GM19397 (cell line): ENCODE measurements around the gene UBE2D2.
"Not testable (repeated sequence)": the region's sequence is repeated elsewhere in the genome, so short reads cannot be mapped to it uniquely, and the experiment has no call there.

ENCODE experiments used
- ATAC-seq: cut with Tn5 transposase; IDR thresholded peaks from one replicate; pipeline ENCODE4 v1.9.1; 2021; ENCODE audit warnings: mild to moderate bottlenecking, moderate library complexity; ENCODE audit not compliant: unreplicated experiment

UBE2D2 gene

DNA sequence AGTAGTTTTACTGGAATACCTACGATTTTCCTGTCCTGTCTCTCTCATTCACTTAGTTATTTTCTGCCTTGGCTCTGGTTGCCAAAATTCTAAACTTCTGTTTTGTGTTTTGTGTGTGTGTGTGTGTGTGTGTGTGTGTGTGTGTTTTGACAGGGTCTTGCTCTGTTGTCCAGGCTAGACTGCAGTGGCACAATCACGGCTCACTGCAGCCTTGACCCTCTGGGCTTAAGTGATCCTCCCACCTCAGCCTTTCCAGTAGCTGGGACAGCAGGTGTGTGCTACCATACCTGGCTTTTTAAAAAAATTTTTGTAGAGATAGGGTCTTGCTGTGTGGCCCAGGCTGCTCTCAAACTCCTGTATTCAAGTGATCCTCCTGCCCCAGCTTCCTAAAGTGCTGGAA, 17.2 kb downstream of the UBE2D2 start:
- no peak for ATAC-seq

DNA sequence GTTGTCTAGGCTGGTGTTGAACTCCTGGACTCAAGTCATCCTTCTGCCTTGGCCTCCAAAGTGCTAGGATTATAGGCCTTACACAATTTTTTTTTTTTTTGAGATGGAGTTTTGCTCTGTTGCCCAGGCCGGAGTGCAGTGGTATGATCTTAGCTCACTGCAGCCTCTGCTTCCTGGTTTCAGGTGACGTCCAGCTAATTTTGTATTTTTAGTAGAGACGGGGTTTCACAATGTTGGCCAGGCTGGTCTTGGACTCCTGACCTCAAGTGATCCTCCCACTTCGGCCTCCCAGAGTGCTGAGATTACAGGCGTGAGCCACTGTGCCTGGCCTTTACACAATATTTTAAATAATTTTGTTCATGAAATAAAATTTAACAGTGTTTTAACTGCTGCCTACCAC, 21.0 kb downstream of the UBE2D2 start:
- ATAC-seq: not testable (repeated sequence)

DNA sequence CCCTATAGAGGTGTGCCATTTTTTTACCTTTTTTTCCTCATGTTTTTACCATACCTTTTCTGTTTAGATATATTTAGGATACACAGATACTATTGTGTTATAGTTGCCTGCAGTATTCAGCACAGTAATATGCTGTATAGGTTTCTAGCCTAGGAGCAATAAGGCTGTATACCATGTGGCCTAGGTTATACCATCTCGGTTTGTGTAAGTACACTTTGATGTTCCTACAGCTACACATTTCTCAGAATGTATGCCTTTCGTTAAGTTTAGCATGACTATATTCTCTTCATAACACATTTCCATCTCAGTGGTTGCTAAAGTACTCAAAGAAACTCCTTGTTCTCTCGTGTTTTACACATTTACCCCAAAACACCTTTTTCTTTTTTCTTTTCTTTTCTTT, 23.0 kb downstream of the UBE2D2 start:
- ATAC-seq: no peak

DNA sequence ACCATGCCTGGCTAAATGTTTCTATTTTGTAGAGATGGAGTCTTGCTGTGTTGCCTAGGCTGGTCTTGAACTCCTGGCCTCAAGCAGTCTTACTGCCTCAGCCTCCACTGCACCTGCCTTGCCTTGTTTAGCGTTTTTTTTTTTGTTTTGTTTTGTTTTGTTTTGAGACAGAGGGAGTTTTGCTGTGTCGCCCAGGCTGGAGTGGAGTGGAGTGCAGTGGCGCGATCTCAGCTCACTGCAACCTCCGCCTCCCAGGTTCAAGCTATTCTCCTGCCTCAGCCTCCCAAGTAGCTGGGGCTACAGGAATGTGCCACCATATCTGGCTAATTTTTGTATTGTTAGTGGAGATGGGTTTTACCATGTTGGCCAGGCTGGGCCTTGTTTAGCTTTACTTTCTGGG, 27.0 kb downstream of the UBE2D2 start:
- ATAC-seq: not testable (repeated sequence)

DNA sequence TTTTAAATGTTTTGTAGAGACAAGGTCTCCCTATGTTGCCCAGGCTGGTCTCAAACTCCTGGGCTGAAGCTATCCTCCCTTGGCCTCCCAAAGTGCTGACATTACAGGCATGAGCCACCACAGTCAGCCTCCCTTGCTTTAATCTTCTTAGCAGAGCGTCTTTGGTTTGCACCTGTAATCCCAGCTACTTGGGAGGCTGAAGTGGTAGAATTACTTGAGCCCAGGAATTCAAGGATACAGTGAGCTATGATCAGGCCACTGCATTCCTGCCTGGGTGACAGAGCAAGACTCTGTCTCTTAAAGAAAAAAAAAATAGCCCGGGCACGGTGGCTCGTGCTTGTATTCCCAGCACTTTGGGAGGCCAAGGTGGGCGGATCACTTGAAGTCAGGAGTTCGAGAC, 27.8 kb downstream of the UBE2D2 start:
- no peak for ATAC-seq

DNA sequence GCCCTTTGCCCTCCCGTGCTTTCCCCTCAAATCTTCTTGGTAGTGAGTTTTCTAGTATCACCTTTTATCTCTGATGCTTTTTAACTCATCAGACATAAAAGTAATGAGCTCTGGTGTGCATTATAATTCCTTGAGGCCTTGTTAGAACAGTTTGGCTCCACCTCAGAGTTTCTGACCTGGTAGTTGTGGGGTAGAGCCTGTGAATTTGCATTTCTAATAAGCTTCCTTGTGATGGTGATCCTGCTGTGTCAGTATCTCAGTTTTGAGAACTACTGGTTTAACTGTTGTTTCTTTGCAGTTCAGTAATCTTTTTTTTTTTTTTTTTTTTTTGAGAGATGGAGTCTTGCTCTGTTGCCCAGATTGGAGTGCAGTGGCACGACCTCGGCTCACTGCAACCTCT, 31.1 kb downstream of the UBE2D2 start:
- ATAC-seq: no peak

DNA sequence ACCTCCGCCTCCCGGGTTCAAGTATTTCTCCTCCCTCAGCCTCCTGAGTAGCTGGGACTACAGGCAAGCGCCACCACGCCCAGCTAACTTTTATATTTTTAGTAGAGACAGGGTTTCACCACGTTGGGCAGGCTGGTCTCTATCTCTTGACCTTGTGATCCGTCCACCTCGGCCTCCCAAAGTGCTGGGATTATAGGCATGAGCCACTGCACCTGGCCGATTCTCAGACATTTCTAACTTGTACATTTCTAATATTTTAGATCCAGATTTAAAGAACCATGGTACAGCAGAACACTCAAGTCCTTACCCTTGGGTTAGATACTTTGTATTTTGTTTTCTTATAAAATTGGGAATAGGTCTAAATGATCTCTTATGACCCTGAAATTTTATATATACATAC, 31.9 kb downstream of the UBE2D2 start:
- not testable (repeated sequence) for ATAC-seq

DNA sequence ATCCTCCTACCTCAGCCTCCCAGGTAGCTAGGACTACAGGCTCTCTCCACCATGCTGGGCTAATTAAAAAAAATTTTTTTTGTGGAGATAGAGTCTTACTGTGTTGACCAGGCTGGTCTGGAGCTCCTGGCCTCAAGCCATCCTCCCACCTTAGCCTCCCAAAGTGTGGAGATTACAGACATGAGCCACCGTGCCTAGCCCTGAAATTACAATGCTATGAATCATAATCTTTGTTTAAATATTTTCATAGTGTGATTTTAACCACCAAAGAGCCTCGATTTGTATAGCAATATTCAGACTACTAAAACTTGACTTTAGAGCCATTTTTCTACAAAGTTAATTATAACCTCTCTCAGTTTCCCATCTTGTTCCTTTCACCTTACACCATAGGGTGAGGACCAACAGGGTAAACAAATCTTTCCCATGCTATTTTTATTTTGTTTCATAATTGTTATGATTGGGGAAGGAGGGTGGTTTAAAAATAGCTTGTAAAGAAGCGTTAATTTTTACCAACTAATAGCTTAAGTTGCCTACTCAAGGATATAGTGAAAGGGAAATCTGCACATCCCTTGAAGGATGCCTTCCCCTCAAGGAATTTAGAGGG, 32.7 kb downstream of the UBE2D2 start:
- ATAC-seq: no peak

DNA sequence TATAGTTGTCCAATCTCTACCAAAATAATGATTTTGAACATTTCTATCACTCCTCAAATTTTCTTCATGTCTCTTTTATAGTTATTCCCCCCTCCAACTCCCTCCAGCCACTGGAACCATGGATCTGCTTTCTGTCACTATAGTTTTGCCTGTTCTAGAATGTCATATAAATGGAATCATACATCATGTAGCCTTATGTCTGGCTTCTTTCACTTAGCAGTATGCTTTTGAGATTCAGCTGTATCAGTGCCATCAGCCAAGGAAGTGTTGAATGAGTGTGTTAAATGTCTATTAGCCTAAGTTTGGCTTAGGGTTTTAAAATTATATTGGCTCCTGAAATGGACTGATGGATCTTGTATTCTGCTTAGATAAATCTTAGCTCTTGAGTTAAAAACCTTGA, 36.0 kb downstream of the UBE2D2 start:
- no peak for ATAC-seq

DNA sequence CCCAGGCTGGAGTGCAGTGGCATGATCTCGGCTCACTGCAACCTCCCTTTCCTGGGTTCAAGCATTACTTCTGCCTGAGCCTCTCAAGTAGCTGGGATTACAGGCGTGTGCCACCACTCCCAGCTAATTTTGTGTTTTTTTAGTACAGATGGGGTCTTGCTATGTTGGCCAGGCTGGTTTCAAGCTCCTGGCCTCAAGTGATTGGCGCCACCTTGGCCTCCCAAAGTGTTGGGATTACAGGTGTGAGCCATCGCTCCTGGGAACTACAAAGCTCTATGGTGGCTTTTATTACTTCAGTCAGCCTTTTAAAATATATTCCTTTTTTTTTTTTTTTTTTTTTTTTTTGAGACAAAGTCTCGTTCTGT, 37.4 kb downstream of the UBE2D2 start:
- not testable (repeated sequence) for ATAC-seq

DNA sequence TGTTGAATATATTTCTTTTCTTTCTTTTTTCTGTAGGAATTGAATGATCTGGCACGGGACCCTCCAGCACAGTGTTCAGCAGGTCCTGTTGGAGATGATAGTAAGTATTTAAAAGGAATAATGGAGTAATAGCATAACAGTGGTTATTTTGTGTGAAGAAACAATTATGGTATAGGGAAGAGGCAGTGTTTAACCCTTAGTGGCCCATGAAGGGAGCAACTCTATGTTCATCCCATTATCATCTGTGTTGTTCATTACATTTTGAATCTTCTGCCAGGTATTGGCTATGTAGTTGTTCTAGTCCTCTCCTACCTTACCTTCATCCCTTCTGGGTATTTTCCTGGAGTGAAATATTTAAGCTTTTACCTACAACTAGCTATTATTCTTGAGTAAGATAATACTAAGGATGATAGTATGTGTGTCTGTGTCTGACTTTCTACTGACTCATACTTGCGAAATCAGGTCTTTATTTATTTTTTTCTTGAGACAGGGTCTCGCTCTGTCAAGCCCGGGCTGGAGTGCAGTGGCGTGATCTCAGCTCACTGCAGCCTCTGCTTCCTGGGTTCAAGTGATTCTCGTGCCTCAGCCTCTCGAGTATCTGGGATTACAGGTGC, 39.3 kb downstream of the UBE2D2 start:
- ATAC-seq: no peak

DNA sequence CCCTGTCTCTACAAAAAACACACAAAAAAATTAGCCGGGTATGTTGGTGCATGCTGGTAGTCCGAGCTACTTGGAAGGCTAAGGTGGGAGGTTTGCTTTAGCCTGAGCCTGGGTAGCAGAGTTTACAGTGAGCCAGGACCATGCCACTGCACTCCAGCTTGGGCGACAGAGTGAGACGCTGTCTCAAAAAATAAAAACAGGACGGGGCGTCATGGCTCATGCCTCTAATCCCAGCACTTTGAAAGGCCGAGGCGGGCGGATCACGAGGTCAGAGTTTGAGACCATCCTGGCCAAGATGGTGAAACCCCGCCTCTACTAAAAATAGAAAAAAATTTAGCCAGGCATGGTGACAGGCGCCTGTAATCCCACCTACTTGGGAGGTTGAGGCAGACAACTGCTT, 40.3 kb downstream of the UBE2D2 start:
- ATAC-seq: no peak

DNA sequence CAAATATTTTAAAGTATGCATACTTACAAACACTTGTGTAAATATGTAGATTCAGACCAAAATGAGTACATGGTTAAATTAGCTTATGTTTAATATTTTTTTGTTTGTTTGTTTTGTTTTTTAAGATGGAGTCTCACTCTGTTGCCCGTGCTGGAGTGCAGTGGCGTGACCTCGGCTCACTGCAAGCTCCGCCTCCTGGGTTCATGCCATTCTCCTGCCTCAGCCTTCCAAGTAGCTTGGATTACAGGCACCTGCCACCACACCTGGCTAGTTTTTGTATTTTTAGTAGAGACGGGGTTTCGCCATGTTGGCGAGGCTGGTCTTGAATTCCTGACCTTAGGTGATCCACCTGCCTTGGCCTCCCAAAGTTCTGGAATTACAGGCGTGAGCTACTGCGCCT, 40.8 kb downstream of the UBE2D2 start:
- ATAC-seq: not testable (repeated sequence)

DNA sequence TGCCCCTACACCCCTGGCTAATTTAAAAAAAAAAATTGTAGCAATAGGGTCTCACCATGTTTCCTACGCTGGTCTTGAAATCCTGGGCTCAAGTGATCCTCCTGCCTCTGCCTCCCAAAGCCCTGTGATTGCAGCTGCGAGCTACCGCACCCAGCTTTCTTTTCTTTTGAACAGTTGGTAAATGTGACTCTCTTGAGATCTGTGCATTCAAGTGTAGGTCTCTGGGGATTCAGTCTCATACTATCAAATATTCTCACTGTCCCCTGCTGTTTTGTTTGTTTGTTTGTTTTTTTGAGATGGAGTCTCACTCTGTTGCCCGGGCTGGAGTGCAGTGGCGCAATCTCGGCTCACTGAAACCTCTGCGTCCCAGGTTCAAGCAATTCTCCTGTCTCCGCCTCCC, 44.7 kb downstream of the UBE2D2 start:
- no peak for ATAC-seq

DNA sequence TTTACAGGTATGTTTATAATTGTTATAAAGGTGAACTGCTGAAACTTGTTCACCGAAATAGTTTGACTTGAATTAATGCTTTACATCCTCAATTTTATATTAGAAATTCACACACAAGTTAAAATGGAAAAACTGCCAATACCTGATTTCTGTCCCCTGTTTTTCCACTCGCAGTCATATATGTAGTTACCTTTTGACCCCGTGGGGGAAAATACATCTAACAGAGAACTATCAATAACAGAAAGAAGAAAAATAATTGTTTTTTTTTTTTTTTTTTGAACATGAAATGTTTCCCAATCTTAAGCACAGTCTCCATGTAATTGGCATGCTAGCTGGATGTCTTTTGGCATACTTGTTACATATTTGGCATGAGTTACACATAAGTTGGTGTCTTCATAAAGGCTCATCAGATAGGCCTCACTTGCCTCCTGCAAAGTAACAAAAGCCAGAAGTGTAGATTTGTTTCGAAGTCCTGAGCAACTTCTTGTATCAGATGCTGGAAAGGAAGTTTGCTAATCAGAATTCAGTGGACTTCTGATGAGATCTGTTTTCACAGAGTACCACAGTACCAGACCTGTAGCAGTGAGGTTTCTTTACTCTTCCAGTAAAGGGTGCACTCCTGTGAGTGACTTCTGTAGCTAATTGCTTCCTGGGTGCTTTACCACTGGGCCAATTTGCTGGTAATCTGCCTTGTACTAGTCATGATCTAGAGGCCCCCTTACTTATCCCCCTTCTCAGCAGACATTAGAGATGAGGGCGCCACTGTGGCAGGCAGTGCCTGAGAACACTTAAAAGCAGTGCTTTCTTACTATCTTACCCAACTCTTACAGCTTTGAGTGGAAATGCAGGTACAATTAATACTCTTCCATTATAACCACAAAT, 50.8 kb downstream of the UBE2D2 start:
- ATAC-seq: no peak

DNA sequence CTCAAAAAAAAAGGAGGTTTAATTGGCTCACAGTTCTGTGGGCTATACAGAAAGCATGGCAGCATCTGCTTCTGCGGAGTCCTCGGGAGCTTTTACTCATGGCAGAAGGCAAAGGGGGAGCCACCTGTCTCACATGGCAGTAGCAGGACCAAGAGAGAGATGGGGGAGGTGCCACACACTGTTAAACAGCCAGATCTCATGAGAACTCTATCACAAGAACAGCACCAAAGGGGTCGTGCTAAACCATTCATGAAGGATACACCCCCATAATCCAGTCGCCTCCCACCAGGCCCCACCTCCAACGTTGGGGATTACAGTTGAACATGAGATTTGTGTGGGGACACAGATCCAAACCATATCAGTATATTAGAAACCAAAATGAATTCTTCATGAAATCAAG, 58.7 kb downstream of the UBE2D2 start:
- ATAC-seq: no peak

DNA sequence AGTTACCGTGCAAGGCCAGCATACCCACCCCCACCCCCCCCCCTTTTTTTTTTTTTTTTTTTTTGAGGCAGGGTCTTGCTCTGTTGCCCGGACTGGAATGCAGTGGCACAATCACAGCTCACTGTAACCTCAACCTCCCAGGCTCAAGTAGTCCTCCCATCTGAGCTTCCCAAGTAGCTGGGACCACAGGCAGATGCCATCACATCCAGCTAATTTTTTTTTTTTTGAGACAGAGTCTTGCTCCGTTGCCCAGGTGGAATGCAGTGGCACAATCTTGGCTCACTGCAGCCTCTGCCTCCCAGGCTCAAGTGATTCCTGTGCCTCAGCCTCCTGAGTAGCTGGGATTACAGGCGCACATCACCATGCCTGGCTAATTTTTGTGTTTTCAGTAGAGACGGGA, 64.3 kb downstream of the UBE2D2 start:
- ATAC-seq: not testable (repeated sequence)

DNA sequence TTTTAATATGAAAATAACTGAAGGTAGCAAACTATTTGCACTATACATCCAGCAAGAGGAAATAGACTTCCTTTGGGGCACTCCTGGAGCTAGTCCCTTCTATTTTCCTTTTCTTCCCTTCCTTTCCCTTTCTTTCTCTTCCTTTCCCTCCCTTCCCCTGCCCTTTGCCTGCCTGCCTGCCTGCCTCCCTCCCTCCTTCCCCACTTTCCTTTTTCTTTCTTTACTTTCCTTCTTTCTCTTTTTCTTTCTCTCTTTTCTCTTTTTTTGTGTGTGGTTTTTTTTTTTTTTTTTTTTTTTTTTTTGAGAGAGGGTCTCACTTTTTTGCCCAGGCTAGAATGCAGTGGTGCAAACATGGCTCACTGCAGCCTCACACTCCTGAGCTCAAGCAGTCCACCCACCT, 69.7 kb downstream of the UBE2D2 start:
- no peak for ATAC-seq

DNA sequence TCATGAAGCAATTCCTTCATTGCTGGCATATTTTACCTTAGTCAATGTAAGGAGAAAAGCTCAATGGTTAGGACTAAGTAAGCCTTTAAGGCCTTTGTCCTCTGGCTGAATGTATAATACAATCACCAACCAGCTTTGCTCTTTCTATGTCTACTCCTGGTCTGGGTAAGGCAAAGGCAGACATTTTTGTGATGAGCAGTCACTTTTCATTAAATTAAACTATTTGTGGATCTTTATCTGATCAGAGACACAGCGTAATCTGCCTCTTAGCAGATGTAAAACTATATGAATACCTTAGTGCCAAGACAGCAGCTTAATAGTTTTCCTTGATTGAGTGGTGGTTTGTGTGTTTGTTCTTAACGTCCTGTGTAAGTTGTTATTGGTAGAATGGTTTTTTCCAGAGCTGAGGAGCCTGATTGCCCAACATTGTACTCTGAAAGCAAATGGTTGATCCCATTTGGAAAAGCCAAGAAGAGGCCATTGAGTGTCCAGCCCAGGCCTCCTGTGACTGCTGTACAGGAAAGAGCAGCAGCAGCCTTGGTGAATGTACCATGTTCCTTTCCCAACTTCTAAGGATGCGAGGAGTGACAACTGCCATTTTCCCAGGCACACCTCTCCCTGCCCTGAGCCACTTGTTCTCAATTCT, 70.5 kb downstream of the UBE2D2 start:
- ATAC-seq: no peak

DNA sequence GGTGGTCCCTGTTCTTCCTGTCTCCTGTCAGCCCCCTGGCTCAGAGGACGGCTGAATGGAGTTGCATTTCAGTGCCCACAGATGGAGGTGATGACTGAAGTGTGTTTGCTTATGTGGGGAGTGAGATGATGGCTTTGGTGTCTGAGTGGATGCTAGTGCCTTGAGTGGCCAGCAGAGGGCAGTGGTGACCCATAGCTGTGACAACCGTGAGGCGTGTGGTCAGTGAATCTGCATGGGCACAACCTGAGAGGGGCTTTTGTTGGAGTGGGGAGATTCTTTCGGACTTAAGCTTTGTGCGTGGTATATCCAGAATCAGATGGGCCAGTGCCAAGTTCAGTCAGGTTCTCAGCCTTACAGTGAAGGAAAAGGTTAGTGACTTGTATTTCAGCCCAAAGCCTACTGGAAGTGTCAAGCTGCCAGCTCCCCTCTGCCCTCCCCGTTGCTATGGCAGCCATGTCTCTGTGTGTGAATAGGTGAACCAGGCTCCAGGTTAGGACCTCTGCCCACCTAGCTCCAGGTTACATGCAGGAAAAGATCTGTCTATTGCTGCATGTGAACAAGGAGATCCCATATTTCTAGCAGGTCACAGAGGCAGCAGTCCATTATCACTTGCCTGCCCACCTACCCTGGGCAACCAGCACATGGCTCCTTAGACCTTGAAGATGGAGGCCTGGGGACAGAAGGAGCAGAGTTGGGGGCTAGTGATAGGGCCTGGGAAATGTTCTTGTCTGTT, 72.3 kb downstream of the UBE2D2 start:
- no peak for ATAC-seq

DNA sequence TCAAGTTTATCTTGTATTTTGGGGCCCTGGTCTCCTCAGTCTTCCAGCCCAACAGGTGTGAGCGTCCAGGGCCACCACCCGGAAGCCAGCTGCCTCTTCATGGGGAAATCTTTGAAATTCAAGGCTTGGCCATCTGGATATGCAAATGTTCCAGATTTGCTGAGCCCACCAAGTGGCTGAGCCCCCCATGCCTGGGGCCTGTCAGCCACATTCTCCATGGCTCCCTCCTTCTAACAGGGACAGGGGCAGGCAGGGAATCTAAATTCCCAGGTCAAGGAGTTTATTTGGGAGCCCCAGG, 72.8 kb downstream of the UBE2D2 start:
- no peak for ATAC-seq
